GM21390 (cell line): ENCODE results near the gene RYR2.

ENCODE experiments used
- ATAC-seq: cut with Tn5 transposase; IDR thresholded peaks from one replicate; pipeline ENCODE4 v1.9.1; 2021; ENCODE audit not compliant: unreplicated experiment

The RYR2 gene

GRCh38 chr1:237187842-237188241, 145.9 kb downstream of the RYR2 start:
- ATAC-seq: no peak

- ATAC-seq: no peak
Measured at GRCh38 chr1:237191403-237191802, 149.4 kb downstream of the RYR2 start.

- no peak for ATAC-seq
Measured at GRCh38 chr1:237197470-237198425, 155.8 kb downstream of the RYR2 start.

- no peak for ATAC-seq
Measured at GRCh38 chr1:237199026-237199425, 157.0 kb downstream of the RYR2 start.

GRCh38 chr1:237201155-237201554, 159.2 kb downstream of the RYR2 start:
- ATAC-seq: no peak

- ATAC-seq: no peak
Measured at GRCh38 chr1:237204841-237205240, 162.9 kb downstream of the RYR2 start.

- ATAC-seq: no peak
Measured at GRCh38 chr1:237205400-237206064, 163.5 kb downstream of the RYR2 start.

- ATAC-seq: no peak
Measured at GRCh38 chr1:237206065-237206414, 164.1 kb downstream of the RYR2 start.

- no peak for ATAC-seq
Measured at GRCh38 chr1:237211031-237211430, 169.0 kb downstream of the RYR2 start.

GRCh38 chr1:237211540-237211939, 169.6 kb downstream of the RYR2 start:
- no peak for ATAC-seq

GRCh38 chr1:237219751-237220642, 178.0 kb downstream of the RYR2 start:
- ATAC-seq: no peak

- ATAC-seq: no peak
Measured at GRCh38 chr1:237223419-237223818, 181.4 kb downstream of the RYR2 start.

GRCh38 chr1:237226177-237226944, 184.4 kb downstream of the RYR2 start:
- no peak for ATAC-seq

GRCh38 chr1:237227476-237227875, 185.5 kb downstream of the RYR2 start:
- ATAC-seq: no peak

- ATAC-seq: no peak
Measured at GRCh38 chr1:237228421-237228820, 186.4 kb downstream of the RYR2 start.

- no peak for ATAC-seq
Measured at GRCh38 chr1:237229333-237229732, 187.3 kb downstream of the RYR2 start.

- no peak for ATAC-seq
Measured at GRCh38 chr1:237232501-237232900, 190.5 kb downstream of the RYR2 start.

- ATAC-seq: no peak
Measured at GRCh38 chr1:237235091-237235490, 193.1 kb downstream of the RYR2 start.

GRCh38 chr1:237237721-237238120, 195.7 kb downstream of the RYR2 start:
- no peak for ATAC-seq

- ATAC-seq: no peak
Measured at GRCh38 chr1:237239248-237239647, 197.3 kb downstream of the RYR2 start.

- no peak for ATAC-seq
Measured at GRCh38 chr1:237241038-237241437, 199.1 kb downstream of the RYR2 start.
